Stimulated activated naive CD8-positive, alpha-beta T cell treated with anti-CD3 and anti-CD28 coated beads, Interleukin-15, Interleukin-2, amounts not matched to agents 100 ng/mL and 50 ng/mL, for 24 hours (primary cell): ENCODE results near the gene TRIM8.
"Not testable (repeated sequence)": the region's sequence is repeated elsewhere in the genome, so short reads cannot be mapped to it uniquely, and the experiment has no call there.

ENCODE experiments used
- H3K27ac Mint-ChIP-seq: one replicate; pipeline ENCODE4 v1.8.0; 2021; ENCODE audit warnings: mild to moderate bottlenecking, mixed read lengths
- H3K27me3 Mint-ChIP-seq: one replicate; pipeline ENCODE4 v1.8.0; 2021; ENCODE audit warnings: mixed read lengths
- H3K36me3 Mint-ChIP-seq: one replicate; pipeline ENCODE4 v1.8.0; 2021; ENCODE audit warnings: low read depth, mixed read lengths
- H3K4me1 Mint-ChIP-seq: one replicate; pipeline ENCODE4 v1.8.0; 2021; ENCODE audit warnings: low read depth, mixed read lengths
- H3K4me3 Mint-ChIP-seq: one replicate; pipeline ENCODE4 v1.8.0; 2021; ENCODE audit warnings: mild to moderate bottlenecking, mixed read lengths
- H3K9me3 Mint-ChIP-seq: one replicate; pipeline ENCODE4 v1.8.0; 2021; ENCODE audit warnings: mixed read lengths

TRIM8 gene

GRCh38 chr10:102660888-102661657, 16.8 kb downstream of the TRIM8 start:
- no peaks in the 10 kb centered on the region for H3K9me3 Mint-ChIP-seq
- peaks cover 48% of the 10 kb centered on the region for H3K4me1 Mint-ChIP-seq
- H3K27me3 Mint-ChIP-seq, result no peaks in the 10 kb centered on the region
- H3K27ac Mint-ChIP-seq, result peak overlapping the region; percentile 83
- peak overlapping the region; percentile 66 for H3K4me3 Mint-ChIP-seq
- H3K36me3 Mint-ChIP-seq, result peaks cover 19% of the 10 kb centered on the region

DNA sequence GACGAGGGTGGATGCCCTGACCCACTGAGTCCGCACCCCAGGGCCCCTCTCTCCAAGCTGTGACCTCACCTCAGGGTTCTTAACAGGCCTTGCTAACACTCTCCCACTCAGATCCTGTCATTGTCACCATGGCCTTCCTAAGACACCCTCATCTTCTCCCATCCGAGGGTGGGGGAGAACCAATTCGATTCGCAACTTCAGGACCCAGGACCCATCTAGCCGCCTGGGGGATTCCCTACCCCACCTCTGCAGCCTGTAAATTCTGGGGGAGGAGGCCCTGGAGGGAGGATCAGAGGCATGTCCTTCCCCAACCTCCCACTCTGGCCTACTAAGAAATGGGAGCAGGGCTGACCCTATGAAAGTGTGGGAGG, 17.4 kb downstream of the TRIM8 start:
- peaks cover 48% of the 10 kb centered on the region for H3K4me1 Mint-ChIP-seq
- peaks cover 13% of the 10 kb centered on the region for H3K36me3 Mint-ChIP-seq
- no peaks in the 10 kb centered on the region for H3K27me3 Mint-ChIP-seq
- no peaks in the 10 kb centered on the region for H3K9me3 Mint-ChIP-seq
- peak overlapping the region; percentile 83 for H3K27ac Mint-ChIP-seq
- H3K4me3 Mint-ChIP-seq, result peak overlapping the region; percentile 66

- Mint-ChIP-seq H3K4me1 (peaks cover 27% of the 10 kb centered on the region), H3K9me3 (no peaks in the 10 kb centered on the region), H3K36me3 (no peaks in the 10 kb centered on the region), H3K4me3 (no peak overlapping the region), H3K27ac (no peak overlapping the region), H3K27me3 (no peaks in the 10 kb centered on the region)
These were observed 21.7 kb downstream of the TRIM8 start for GRCh38 chr10:102665904-102666509.

DNA sequence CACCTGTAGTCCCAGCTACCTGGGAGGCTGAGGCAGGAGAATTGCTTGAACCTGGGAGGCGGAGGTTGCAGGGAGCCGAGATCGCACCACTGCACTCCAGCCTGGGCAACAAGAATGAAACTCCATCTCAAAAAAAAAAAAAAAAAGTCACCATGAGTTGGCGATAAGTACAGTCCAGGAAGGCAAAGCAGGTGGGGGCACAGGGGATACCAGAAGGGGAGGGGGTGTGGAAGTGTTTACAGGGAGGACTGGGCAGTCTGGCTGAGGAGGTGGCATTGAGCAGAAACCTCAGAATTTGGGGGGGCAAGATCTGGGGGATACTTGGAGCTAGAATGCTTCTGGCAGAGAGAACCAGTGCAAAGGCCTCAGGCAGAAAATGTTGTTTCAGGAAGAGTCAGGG, 23.1 kb downstream of the TRIM8 start:
- peaks cover 12% of the 10 kb centered on the region for H3K4me1 Mint-ChIP-seq
- not testable (repeated sequence) for H3K36me3 Mint-ChIP-seq, H3K27me3 Mint-ChIP-seq, H3K9me3 Mint-ChIP-seq, H3K4me3 Mint-ChIP-seq
- H3K27ac Mint-ChIP-seq, result peak overlapping the region; percentile 31

DNA sequence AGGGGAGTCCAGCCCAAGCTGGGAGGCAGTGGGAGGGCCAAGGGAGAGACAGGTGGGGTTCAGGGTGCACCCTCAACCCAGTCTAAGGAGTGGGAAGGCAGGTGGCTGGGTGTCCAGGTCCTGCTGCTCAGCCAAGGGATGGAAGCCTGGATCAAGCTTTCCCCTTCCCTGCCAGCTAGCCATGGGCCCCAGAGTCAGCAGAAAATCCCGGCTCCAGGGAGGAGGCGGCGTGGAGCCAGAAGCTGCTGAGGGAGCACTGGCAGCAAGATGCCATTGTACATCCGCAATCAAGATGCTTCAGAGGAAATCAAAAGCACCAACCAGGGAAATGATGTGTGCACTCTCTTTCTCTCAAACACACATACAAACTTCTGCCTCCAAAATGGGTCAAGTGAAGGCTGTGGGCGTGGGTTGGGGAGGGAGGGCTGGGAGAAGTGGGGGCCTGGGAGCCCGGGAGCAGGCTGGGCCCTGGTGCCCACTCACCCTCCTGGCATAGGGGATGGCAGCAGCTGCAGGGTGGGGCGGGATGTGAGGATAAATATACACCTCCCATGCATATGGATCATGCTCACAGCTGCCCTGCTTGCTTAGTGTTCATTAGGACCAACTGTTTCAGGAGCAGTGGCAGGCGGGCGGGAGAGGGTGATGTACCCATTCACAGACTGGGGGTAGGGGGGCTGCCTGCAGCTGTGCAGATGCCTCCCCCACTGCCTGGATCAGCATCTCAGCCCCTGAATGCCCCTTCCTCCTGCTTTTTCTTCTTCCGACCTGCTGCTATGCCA, 24.2 kb downstream of the TRIM8 start:
- Mint-ChIP-seq H3K27ac (no peak overlapping the region), H3K4me3 (no peak overlapping the region), H3K9me3 (no peaks in the 10 kb centered on the region), H3K36me3 (no peaks in the 10 kb centered on the region), H3K4me1 (peaks cover 15% of the 10 kb centered on the region), H3K27me3 (no peaks in the 10 kb centered on the region)

DNA sequence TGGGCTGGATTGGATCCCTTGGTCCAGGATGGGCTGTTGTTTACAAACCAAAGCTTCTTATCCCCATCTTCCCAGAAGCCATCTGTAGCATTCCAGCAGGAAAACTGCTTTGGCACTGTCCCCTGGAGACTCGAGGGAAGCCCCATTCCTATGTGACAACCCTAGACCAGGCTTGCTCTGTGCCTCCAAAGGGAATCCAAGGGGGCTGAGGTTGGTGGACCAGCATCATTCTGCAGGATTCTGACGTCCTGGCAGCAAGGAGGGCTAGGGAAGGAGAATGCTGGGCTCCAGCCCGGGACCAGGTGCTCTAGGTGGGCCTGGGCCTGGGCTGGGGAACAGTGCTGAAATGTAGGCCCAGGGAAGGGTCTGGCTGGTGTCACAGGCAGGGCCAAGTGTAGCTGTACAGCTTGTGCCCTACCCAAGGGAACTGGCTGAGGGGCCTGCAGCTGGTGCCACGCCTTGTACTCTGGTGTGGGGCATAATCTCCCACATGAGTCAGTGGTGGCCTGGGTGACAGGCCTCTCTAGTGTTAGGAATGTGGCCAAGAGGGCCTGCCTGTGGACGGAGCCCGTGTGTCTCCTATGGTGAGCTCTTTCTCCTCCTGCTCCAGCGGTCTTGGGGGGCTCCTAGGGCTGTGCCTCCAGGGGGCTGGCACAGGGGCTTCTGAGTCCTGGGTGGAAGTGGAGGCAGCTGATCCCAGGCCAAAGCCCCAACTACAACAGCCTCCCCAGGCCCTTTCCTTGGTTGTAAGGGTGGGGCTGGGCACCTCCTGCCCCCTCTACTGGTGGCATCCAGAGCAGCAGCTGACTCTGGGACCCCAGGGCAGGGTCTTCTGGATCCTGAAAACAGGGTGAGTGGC, 25.2 kb downstream of the TRIM8 start:
- Mint-ChIP-seq H3K36me3 (no peaks in the 10 kb centered on the region), H3K4me3 (no peak overlapping the region), H3K27ac (no peak overlapping the region), H3K9me3 (no peaks in the 10 kb centered on the region), H3K27me3 (no peaks in the 10 kb centered on the region), H3K4me1 (peaks cover 24% of the 10 kb centered on the region)

DNA sequence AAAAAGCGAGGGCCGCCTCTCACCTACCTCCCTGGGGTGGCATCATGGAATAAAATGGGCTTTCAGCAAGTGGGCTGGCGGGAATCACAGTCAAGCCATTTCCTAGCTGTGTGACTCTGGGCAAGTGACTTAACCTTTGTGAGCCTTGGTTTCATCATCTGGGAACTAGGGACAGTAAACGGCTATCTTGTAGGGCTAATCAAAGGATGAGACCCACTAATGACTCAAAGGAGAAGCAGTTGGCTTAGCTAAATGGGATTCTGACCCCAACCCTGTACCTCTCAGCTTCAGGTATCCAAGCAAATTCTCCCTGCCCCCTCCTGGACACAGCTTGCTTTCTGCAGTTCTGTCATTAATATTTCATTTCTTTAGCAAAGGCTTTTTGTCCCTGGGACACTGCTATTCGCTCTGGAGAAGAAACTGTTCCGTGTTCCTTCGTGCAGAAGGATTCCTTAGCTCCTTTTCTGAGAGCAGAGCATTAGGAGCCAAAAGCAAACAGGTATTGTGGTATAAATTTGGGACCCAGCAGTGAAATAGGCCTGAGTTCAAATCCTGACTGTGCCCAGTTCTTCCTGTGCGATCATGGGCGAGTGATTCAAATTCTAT, 25.9 kb downstream of the TRIM8 start:
- H3K9me3 Mint-ChIP-seq, result no peaks in the 10 kb centered on the region
- H3K36me3 Mint-ChIP-seq, result no peaks in the 10 kb centered on the region
- H3K27me3 Mint-ChIP-seq, result no peaks in the 10 kb centered on the region
- H3K27ac Mint-ChIP-seq, result no peak overlapping the region
- no peak overlapping the region for H3K4me3 Mint-ChIP-seq
- H3K4me1 Mint-ChIP-seq, result peaks cover 32% of the 10 kb centered on the region

GRCh38 chr10:102670871-102671434, 26.7 kb downstream of the TRIM8 start:
- Mint-ChIP-seq H3K4me3 (no peak overlapping the region), H3K27ac (no peak overlapping the region), H3K36me3 (no peaks in the 10 kb centered on the region), H3K4me1 (peaks cover 39% of the 10 kb centered on the region), H3K9me3 (no peaks in the 10 kb centered on the region), H3K27me3 (no peaks in the 10 kb centered on the region)

DNA sequence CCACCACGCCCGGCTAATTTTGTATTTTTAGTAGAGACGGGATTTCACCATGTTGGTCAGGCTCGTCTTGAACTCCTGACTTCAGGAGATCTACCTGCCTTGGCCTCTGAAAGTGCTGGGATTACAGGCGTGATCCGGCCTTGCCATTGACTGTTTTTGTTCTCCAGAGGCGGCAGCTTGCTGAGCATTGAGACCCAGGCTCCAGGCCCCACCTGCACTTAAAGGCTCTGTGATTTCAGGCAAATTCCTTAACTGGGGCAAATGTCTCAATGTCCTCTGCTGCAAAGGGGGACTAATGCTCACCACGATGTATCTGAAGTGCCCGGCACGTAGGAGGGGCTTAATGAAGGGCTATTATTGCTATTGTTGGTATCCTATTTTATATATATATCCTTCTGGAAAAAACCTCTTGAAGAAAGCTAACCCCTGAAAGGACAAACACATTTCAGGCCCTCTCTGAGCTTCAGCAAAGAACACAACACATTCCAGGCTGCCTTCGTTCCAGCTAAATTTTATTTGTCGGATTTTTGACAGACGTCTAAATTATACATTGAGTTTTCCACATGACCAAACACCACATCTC, 29.0 kb downstream of the TRIM8 start:
- Mint-ChIP-seq H3K36me3 (no peaks in the 10 kb centered on the region), H3K4me3 (peak overlapping the region; percentile 80), H3K4me1 (peaks cover 41% of the 10 kb centered on the region), H3K27me3 (no peaks in the 10 kb centered on the region), H3K9me3 (no peaks in the 10 kb centered on the region), H3K27ac (peak overlapping the region; percentile 81)

GRCh38 chr10:102673819-102674511, 29.7 kb downstream of the TRIM8 start:
- H3K36me3 Mint-ChIP-seq, result no peaks in the 10 kb centered on the region
- no peaks in the 10 kb centered on the region for H3K9me3 Mint-ChIP-seq
- peaks cover 39% of the 10 kb centered on the region for H3K4me1 Mint-ChIP-seq
- H3K4me3 Mint-ChIP-seq, result peak overlapping the region; percentile 80
- no peaks in the 10 kb centered on the region for H3K27me3 Mint-ChIP-seq
- H3K27ac Mint-ChIP-seq, result peak overlapping the region; percentile 81

GRCh38 chr10:102674566-102674965, 30.3 kb downstream of the TRIM8 start:
- Mint-ChIP-seq H3K9me3 (no peaks in the 10 kb centered on the region), H3K36me3 (no peaks in the 10 kb centered on the region), H3K27ac (no peak overlapping the region), H3K4me3 (peak overlapping the region; percentile 80), H3K4me1 (peaks cover 39% of the 10 kb centered on the region), H3K27me3 (no peaks in the 10 kb centered on the region)

- Mint-ChIP-seq H3K4me3 (peak overlapping the region; percentile 80), H3K9me3 (no peaks in the 10 kb centered on the region), H3K36me3 (no peaks in the 10 kb centered on the region), H3K27ac (no peak overlapping the region), H3K4me1 (peaks cover 39% of the 10 kb centered on the region), H3K27me3 (no peaks in the 10 kb centered on the region)
These were observed 30.9 kb downstream of the TRIM8 start for GRCh38 chr10:102675011-102675665.
